HG03108 (cell line): Measurements from ENCODE around the gene CYP46A1.
"Not testable (repeated sequence)": the region's sequence is repeated elsewhere in the genome, so short reads cannot be mapped to it uniquely, and the experiment has no call there.

ENCODE experiments used
- ATAC-seq: cut with Tn5 transposase; IDR thresholded peaks from one replicate; pipeline ENCODE4 v1.9.1; 2021; ENCODE audit warnings: moderate library complexity; ENCODE audit not compliant: unreplicated experiment

CYP46A1 gene

GRCh38 chr14:99656171-99656570 lies 27.9 kb upstream of the CYP46A1 start:
- ATAC-seq: no peak

- ATAC-seq: no peak
Measured at GRCh38 chr14:99657645-99658155, 26.4 kb upstream of the CYP46A1 start.

- ATAC-seq: no peak
Measured at GRCh38 chr14:99658218-99658845, 25.8 kb upstream of the CYP46A1 start.

GRCh38 chr14:99659333-99659741 lies 24.8 kb upstream of the CYP46A1 start:
- ATAC-seq: no peak

GRCh38 chr14:99660006-99660566 lies 24.0 kb upstream of the CYP46A1 start:
- ATAC-seq: no peak

- no peak for ATAC-seq
Measured at GRCh38 chr14:99660794-99661193, 23.3 kb upstream of the CYP46A1 start.

- not testable (repeated sequence) for ATAC-seq
Measured at GRCh38 chr14:99661206-99661605, 22.9 kb upstream of the CYP46A1 start.

- ATAC-seq: no peak
Measured at GRCh38 chr14:99662846-99663245, 21.3 kb upstream of the CYP46A1 start.

GRCh38 chr14:99663386-99664057 lies 20.6 kb upstream of the CYP46A1 start:
- no peak for ATAC-seq

- ATAC-seq: no peak
Measured at GRCh38 chr14:99664058-99664936, 19.8 kb upstream of the CYP46A1 start.

- ATAC-seq: no peak
Measured at GRCh38 chr14:99664937-99665273, 19.2 kb upstream of the CYP46A1 start.

GRCh38 chr14:99666533-99666932 lies 17.6 kb upstream of the CYP46A1 start:
- ATAC-seq: no peak

GRCh38 chr14:99667045-99667444 lies 17.1 kb upstream of the CYP46A1 start:
- ATAC-seq: no peak

GRCh38 chr14:99667821-99668220 lies 16.3 kb upstream of the CYP46A1 start:
- no peak for ATAC-seq

- ATAC-seq: no peak
Measured at GRCh38 chr14:99668307-99669295, 15.5 kb upstream of the CYP46A1 start.

- ATAC-seq: no peak
Measured at GRCh38 chr14:99670361-99671234, 13.5 kb upstream of the CYP46A1 start.

- no peak for ATAC-seq
Measured at GRCh38 chr14:99671235-99672224, 12.6 kb upstream of the CYP46A1 start.
